ENCODE data around the gene TEX38.
A peak's percentile ranks its signal among the peaks of the same experiment; 100 is the strongest.

DNA sequence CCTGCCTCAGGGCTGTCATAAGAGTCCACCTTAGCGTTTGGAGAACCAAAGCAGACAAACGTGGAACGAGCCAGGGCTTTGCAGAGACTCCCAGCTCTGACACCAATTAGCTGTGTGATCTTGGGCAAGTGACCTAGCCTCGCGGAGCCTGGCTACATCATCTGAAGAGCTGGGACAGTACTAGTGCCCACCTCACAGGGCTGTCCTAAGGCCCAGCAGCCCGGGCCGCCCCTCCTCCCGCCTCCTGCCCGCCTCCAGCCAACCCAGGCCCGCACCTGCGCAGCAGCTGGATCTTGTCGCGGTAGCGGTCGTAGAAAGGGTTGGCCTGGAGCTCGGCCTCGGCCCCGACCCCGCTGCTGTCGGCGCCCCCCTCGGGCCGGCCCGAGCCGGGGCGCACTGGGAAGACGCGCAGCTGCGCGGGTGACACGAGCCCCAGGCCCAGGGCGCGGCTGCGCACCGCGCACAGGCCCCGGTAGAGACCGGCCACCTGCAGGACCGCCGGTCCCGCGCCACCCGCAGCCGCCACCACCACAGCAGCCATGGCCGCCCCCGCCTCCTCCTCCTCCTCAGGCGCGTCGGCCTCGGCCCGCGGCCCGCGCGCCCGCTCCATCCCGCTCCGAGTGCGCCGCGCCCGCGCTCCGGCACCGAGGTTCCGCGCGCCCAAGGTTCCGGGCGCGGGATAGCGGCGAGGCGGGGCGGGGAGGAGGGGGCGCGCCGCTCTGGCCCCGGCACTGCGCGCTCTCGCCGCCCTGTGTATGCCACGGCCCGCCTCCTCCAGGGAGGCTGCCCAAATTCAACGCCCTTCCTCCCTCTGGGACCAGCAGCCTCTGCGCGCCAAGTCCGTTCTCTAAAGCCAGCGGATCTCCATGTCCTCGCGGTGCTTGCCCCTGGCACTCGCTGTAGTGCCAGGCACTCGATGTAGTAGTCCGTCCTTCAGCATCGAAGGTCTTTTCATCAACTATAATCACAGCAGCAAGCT lies 3.6 kb upstream of the TEX38 start, which contains the start of gene ATPAF1:
- TF ChIP-seq, protein P1, sequence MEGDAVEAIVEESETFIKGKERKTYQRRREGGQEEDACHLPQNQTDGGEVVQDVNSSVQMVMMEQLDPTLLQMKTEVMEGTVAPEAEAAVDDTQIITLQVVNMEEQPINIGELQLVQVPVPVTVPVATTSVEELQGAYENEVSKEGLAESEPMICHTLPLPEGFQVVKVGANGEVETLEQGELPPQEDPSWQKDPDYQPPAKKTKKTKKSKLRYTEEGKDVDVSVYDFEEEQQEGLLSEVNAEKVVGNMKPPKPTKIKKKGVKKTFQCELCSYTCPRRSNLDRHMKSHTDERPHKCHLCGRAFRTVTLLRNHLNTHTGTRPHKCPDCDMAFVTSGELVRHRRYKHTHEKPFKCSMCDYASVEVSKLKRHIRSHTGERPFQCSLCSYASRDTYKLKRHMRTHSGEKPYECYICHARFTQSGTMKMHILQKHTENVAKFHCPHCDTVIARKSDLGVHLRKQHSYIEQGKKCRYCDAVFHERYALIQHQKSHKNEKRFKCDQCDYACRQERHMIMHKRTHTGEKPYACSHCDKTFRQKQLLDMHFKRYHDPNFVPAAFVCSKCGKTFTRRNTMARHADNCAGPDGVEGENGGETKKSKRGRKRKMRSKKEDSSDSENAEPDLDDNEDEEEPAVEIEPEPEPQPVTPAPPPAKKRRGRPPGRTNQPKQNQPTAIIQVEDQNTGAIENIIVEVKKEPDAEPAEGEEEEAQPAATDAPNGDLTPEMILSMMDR (IDR thresholded peaks at IDR 0.05; ENCODE audit: low read depth, low read length, missing input control) = no peak
- TF ChIP-seq HNF4G (IDR thresholded peaks at IDR 0.05) (no peak), GABPA (IDR thresholded peaks at IDR 0.05 in 1 of 2, conservative IDR thresholded peaks at IDR 0.05 in 1 of 2) (peak in 1 of 2 donors; percentile 39), RAD21 (IDR thresholded peaks at IDR 0.05) (no peak), RXRA (IDR thresholded peaks at IDR 0.05) (peak; percentile 65 to 74)
- TF ChIP-seq, protein P2, sequence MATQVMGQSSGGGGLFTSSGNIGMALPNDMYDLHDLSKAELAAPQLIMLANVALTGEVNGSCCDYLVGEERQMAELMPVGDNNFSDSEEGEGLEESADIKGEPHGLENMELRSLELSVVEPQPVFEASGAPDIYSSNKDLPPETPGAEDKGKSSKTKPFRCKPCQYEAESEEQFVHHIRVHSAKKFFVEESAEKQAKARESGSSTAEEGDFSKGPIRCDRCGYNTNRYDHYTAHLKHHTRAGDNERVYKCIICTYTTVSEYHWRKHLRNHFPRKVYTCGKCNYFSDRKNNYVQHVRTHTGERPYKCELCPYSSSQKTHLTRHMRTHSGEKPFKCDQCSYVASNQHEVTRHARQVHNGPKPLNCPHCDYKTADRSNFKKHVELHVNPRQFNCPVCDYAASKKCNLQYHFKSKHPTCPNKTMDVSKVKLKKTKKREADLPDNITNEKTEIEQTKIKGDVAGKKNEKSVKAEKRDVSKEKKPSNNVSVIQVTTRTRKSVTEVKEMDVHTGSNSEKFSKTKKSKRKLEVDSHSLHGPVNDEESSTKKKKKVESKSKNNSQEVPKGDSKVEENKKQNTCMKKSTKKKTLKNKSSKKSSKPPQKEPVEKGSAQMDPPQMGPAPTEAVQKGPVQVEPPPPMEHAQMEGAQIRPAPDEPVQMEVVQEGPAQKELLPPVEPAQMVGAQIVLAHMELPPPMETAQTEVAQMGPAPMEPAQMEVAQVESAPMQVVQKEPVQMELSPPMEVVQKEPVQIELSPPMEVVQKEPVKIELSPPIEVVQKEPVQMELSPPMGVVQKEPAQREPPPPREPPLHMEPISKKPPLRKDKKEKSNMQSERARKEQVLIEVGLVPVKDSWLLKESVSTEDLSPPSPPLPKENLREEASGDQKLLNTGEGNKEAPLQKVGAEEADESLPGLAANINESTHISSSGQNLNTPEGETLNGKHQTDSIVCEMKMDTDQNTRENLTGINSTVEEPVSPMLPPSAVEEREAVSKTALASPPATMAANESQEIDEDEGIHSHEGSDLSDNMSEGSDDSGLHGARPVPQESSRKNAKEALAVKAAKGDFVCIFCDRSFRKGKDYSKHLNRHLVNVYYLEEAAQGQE (IDR thresholded peaks at IDR 0.05) = no peak
